Vagina (tissue), 2 donors: ENCODE data around the gene PADI3. TPM values are rescaled to one million over a fixed set of nuclear protein-coding genes. Genes with fewer than 3 reads are reported as not detected.

Experiments
- DNase-seq, 2 donors: peaks; one replicate each; pipeline ENCODE4 v3.0.0-alpha.2; 2017; ENCODE audit errors: extremely low spot score in 2 of 2
- H3K27ac ChIP-seq: fragments of 200-600 bp; sonication (generic); one replicate; pipeline ENCODE4 v1.5.1; 2019
- H3K27me3 ChIP-seq: fragments of 200-600 bp; sonication (generic); one replicate; pipeline ENCODE4 v1.5.1; 2019
- H3K36me3 ChIP-seq, 2 donors: fragments of 200-600 bp; sonication (generic); one replicate each; pipeline ENCODE4 v1.5.1; 2017 to 2019
- H3K4me1 ChIP-seq: fragments of 200-600 bp; sonication (generic); one replicate; pipeline ENCODE4 v1.5.1; 2019
- H3K4me3 ChIP-seq, 2 donors: fragments of 200-600 bp; sonication (generic); 1 replicate in 1 of 2; 2 replicates in 1 of 2; pipeline ENCODE4 v1.5.1; 2016 to 2019
- H3K9me3 ChIP-seq: fragments of 200-600 bp; sonication (generic); one replicate; pipeline ENCODE4 v1.5.1; 2019
- POLR2A ChIP-seq, 2 donors: fragments of 450-650 bp; IDR thresholded peaks; one replicate each; pipeline ENCODE4 v1.6.1; 2017; ENCODE audit warnings: antibody characterized with exemption in 2 of 2, mild to moderate bottlenecking in 2 of 2, moderate library complexity in 2 of 2
- POLR2AphosphoS5 ChIP-seq, 2 donors: sonication (generic); formaldehyde crosslinking; IDR thresholded peaks; one replicate each; pipeline ENCODE4 v1.9.0; 2017; ENCODE audit warnings: antibody characterized with exemption in 2 of 2, mild to moderate bottlenecking in 2 of 2, low read depth in 1 of 2; ENCODE audit not compliant: insufficient read depth in 1 of 2
- intact Hi-C: fragments of 100-400 bp; cut with DNase I; formaldehyde crosslinking; loops from one replicate; pipeline ENCODE4 v1.15.1; 2023
- total RNA-seq: library from RNA; depleted of rRNA; stranded (reverse); fragments of >200 nt; gene quantifications from one replicate; pipeline ENCODE4 v1.2.3, GENCODE V29; 2016
- TF ChIP-seq, protein P1 (sequence below), 3 experiments: fragments of 450-650 bp in 2 of 3; fragments of 200-600 bp in 1 of 3; sonication (generic) in 1 of 3; IDR thresholded peaks; one replicate each; pipeline ENCODE4 v1.5.1; 2017 to 2019; ENCODE audit warnings: antibody characterized with exemption in 3 of 3, mild to moderate bottlenecking in 2 of 3, moderate library complexity in 2 of 3

Gene PADI3
- total RNA-seq, 1 donor from 2014 or later, result 7.1 TPM

GRCh38 chr1:17251701-17252376 is 2.9 kb downstream of the PADI3 start:
- intact Hi-C loops, result no loop called here
- Histone ChIP-seq H3K9me3 (no peaks in the 10 kb centered on the region), H3K36me3 (no peaks in the 10 kb centered on the region), H3K4me3 (no peak overlapping the region), H3K27me3 (no peaks in the 10 kb centered on the region), H3K27ac (no peak overlapping the region), H3K4me1 (no peaks in the 10 kb centered on the region)
- TF ChIP-seq POLR2AphosphoS5 (IDR thresholded peaks at IDR 0.05; ENCODE audit: insufficient read depth in 1 of 2, low read depth in 1 of 2) (no peak), POLR2A (IDR thresholded peaks at IDR 0.05) (no peak)
- TF ChIP-seq, protein P1, sequence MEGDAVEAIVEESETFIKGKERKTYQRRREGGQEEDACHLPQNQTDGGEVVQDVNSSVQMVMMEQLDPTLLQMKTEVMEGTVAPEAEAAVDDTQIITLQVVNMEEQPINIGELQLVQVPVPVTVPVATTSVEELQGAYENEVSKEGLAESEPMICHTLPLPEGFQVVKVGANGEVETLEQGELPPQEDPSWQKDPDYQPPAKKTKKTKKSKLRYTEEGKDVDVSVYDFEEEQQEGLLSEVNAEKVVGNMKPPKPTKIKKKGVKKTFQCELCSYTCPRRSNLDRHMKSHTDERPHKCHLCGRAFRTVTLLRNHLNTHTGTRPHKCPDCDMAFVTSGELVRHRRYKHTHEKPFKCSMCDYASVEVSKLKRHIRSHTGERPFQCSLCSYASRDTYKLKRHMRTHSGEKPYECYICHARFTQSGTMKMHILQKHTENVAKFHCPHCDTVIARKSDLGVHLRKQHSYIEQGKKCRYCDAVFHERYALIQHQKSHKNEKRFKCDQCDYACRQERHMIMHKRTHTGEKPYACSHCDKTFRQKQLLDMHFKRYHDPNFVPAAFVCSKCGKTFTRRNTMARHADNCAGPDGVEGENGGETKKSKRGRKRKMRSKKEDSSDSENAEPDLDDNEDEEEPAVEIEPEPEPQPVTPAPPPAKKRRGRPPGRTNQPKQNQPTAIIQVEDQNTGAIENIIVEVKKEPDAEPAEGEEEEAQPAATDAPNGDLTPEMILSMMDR (IDR thresholded peaks at IDR 0.05), result no peak
- DNase-seq, result no peak

DNA sequence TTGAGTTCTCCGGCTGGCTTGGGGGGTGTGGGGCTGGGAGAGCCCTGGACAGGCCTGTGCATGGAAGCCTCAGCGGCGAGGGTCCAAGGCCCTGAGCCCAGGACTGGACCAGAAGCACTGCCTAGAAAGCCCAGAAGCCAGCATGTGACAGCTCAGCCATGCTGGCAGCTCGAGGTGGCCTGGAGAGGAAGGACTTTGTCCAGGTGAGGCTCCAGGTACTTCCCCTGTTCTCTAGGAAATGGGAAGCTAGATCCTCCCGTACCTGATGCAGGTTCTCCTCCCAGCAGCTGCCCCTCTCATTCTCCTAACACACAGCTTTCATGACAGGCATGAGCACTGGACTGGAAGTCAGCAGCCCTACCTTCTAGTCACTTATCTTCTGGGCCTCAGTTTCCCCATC is 6.4 kb downstream of the PADI3 start:
- TF ChIP-seq POLR2AphosphoS5 (IDR thresholded peaks at IDR 0.05; ENCODE audit: insufficient read depth in 1 of 2, low read depth in 1 of 2) (no peak), POLR2A (IDR thresholded peaks at IDR 0.05) (no peak)
- H3K9me3 ChIP-seq, result no peaks in the 10 kb centered on the region
- no peak overlapping the region for H3K4me3 ChIP-seq
- DNase-seq, result no peak
- H3K27ac ChIP-seq, result no peak overlapping the region
- intact Hi-C loops, result no loop called here
- H3K27me3 ChIP-seq, result no peaks in the 10 kb centered on the region
- no peaks in the 10 kb centered on the region for H3K36me3 ChIP-seq
- peaks cover 4% of the 10 kb centered on the region for H3K4me1 ChIP-seq

DNA sequence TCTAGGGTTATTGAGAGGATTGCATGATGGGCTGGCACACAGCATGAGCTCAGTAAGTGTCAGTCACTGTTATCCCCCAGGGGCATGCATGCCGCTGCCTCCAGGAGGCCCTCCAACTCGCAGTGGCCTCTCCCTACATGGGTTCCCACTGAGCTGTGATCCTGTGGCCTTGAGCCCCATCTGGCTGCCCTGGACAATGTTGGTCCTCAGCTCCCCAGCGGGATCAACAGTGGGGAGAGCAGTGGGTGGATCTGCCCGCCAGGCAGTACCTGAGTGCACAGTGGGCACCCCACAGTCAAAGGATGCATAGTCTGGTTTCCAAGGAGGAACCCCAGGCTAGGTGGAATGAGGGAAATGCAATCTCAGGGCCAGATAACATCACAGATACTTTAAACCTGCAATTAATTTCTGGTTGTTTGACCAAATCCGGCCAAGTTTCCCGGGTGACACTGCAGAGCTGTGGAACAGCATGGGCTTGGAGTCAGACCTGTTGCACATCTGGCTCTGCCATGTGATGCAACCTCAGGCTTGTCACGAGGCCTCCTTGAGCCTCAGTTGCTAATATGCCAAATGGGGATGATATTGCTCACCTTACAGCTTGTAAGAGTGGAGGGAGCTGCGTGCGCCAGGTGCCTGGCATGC is 9.3 kb downstream of the PADI3 start:
- intact Hi-C loops, result no loop called here
- Histone ChIP-seq H3K9me3 (no peaks in the 10 kb centered on the region), H3K27ac (no peak overlapping the region), H3K36me3 (no peaks in the 10 kb centered on the region), H3K4me1 (peaks cover 4% of the 10 kb centered on the region), H3K4me3 (no peak overlapping the region), H3K27me3 (no peaks in the 10 kb centered on the region)
- no peak for DNase-seq
- TF ChIP-seq POLR2AphosphoS5 (IDR thresholded peaks at IDR 0.05; ENCODE audit: insufficient read depth in 1 of 2, low read depth in 1 of 2) (no peak), POLR2A (IDR thresholded peaks at IDR 0.05) (no peak)
- TF ChIP-seq, protein P1 (IDR thresholded peaks at IDR 0.05), result no peak

DNA sequence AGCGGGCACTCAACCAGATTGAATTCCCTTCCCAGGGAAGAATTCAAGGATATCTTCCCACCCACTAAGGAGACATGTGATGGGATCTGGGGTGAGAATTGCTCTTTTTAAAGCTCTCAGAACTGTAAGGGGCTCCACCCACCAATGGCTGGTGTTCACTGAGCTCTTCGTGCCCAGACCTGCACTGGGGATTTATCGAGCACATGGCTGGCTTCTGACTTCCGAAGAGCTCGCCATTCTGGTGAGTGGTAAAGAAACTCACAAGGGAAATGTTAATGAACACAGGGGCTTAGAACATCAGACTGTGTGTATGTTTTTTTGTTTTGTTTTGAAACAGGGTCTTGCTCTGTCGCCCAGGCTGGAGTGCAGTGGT is 9.8 kb downstream of the PADI3 start:
- TF ChIP-seq, protein P1 (IDR thresholded peaks at IDR 0.05), result no peak
- no peak for TF ChIP-seq POLR2A (IDR thresholded peaks at IDR 0.05)
- TF ChIP-seq POLR2AphosphoS5 (IDR thresholded peaks at IDR 0.05; ENCODE audit: insufficient read depth in 1 of 2, low read depth in 1 of 2), result no peak
- Histone ChIP-seq H3K4me3 (no peak overlapping the region), H3K9me3 (no peaks in the 10 kb centered on the region), H3K27me3 (no peaks in the 10 kb centered on the region), H3K27ac (no peak overlapping the region), H3K4me1 (peaks cover 4% of the 10 kb centered on the region), H3K36me3 (no peaks in the 10 kb centered on the region)
- no peak for DNase-seq
- intact Hi-C loops, result no loop called here

- Histone ChIP-seq H3K9me3 (no peaks in the 10 kb centered on the region), H3K27me3 (no peaks in the 10 kb centered on the region), H3K36me3 (no peaks in the 10 kb centered on the region), H3K27ac (no peak overlapping the region), H3K4me3 (no peak overlapping the region), H3K4me1 (peaks cover 4% of the 10 kb centered on the region)
- no peak for DNase-seq
- intact Hi-C loops, result no loop called here
- TF ChIP-seq POLR2A (IDR thresholded peaks at IDR 0.05), result no peak
- TF ChIP-seq, protein P1 (IDR thresholded peaks at IDR 0.05), result no peak
- no peak for TF ChIP-seq POLR2AphosphoS5 (IDR thresholded peaks at IDR 0.05; ENCODE audit: insufficient read depth in 1 of 2, low read depth in 1 of 2)
These were observed 10.5 kb downstream of the PADI3 start for GRCh38 chr1:17259233-17259873.
